Adrenal gland (tissue), 5 donors: ENCODE results near the gene ABL2.

Experiments
- CTCF ChIP-seq, 6 experiments: fragments of 450-650 bp in 4 of 6; fragments of 200-600 bp in 2 of 6; sonication (generic) in 1 of 6; IDR thresholded peaks; 1 replicate in 5 of 6; 2 replicates in 1 of 6; pipeline versions ENCODE4 v1.5.1 to v1.8.0; 2016 to 2021; ENCODE audit warnings: antibody characterized with exemption in 6 of 6, mild to moderate bottlenecking in 2 of 6, moderate library complexity in 1 of 6
- POLR2A ChIP-seq, 2 donors: fragments of 450-650 bp; IDR thresholded peaks; one replicate each; pipeline ENCODE4 v1.6.1; 2017; ENCODE audit warnings: antibody characterized with exemption in 2 of 2, mild to moderate bottlenecking in 2 of 2, moderate library complexity in 1 of 2
- donor health status: DM: no; HTN: no; CAD: no.

- TF ChIP-seq POLR2A (IDR thresholded peaks at IDR 0.05), result no peak
- no peak for TF ChIP-seq CTCF (IDR thresholded peaks at IDR 0.05)
These were observed 2.7 kb downstream of the ABL2 start for GRCh38 chr1:179226738-179227137.
